HepG2 (cell line): ENCODE data around the gene WSB2. TPM values are rescaled to one million over a fixed set of nuclear protein-coding genes. Genes with fewer than 3 reads are reported as not detected.

ENCODE experiments used
- ASH2L ChIP-seq: fragments of 300-600, 200-600 bp; sonication (generic); IDR thresholded peaks from 2 replicates; pipeline ENCODE4 v1.7.0; 2017; ENCODE audit warnings: low read depth, mild to moderate bottlenecking, moderate library complexity, mixed read lengths, low read length; ENCODE audit not compliant: insufficient read length
- DPF2 ChIP-seq: sonication (generic); formaldehyde crosslinking; IDR thresholded peaks from 2 replicates; pipeline ENCODE4 v1.4.0; 2020; ENCODE audit warnings: mild to moderate bottlenecking, low read depth, missing genetic modification reagents, borderline replicate concordance
- EP300 ChIP-seq, 3 experiments: sonication (generic) in 1 of 3; formaldehyde crosslinking in 1 of 3; IDR thresholded peaks; 2 replicates each; pipeline versions ENCODE4 v1.5.1 to v1.6.1; 2011 to 2020; ENCODE audit warnings: low read depth in 2 of 3, low read length in 2 of 3, borderline replicate concordance in 1 of 3, improper control_type of control experiment in 1 of 3, mild to moderate bottlenecking in 1 of 3, missing genetic modification reagents in 1 of 3, moderate library complexity in 1 of 3
- ETV5 ChIP-seq: IDR thresholded peaks from 2 replicates; pipeline ENCODE4 v1.6.1; 2018; ENCODE audit warnings: missing biosample characterization, missing genetic modification reagents, inconsistent platforms, borderline replicate concordance
- FOXA3 ChIP-seq: IDR thresholded peaks from 2 replicates; pipeline ENCODE4 v1.6.1; 2016; ENCODE audit warnings: missing genetic modification reagents, missing compliant biosample characterization
- GTF2F1 ChIP-seq: fragments of 150-350 bp; IDR thresholded peaks from 2 replicates; pipeline ENCODE4 v1.6.1; 2014; ENCODE audit warnings: low read length
- IRF1 ChIP-seq: sonication (generic); formaldehyde crosslinking; IDR thresholded peaks from 2 replicates; pipeline ENCODE4 v1.4.0; 2020; ENCODE audit warnings: low read depth, mild to moderate bottlenecking, missing genetic modification reagents
- MBNL3 ChIP-seq: fragments of 250-450 bp; sonication (Bioruptor Pico); conservative IDR thresholded peaks from 2 replicates; pipeline ENCODE4 v1.8.0; 2022; ENCODE audit warnings: mild to moderate bottlenecking, inconsistent platforms
- MIXL1 ChIP-seq: IDR thresholded peaks from 2 replicates; pipeline ENCODE4 v1.6.1; 2016
- NONO ChIP-seq, 2 experiments: fragments of 450-650 bp in 1 of 2; sonication (generic) in 1 of 2; formaldehyde crosslinking in 1 of 2; IDR thresholded peaks in 1 of 2; conservative IDR thresholded peaks in 1 of 2; 2 replicates each; pipeline versions ENCODE4 v1.6.1 to v1.8.0; 2017 to 2022; ENCODE audit warnings: mild to moderate bottlenecking in 1 of 2, missing genetic modification reagents in 1 of 2, moderate library complexity in 1 of 2
- SALL1 ChIP-seq: sonication (generic); formaldehyde crosslinking; IDR thresholded peaks from 2 replicates; pipeline ENCODE4 v1.8.0; 2022; ENCODE audit warnings: mild to moderate bottlenecking, missing genetic modification reagents
- SOX5 ChIP-seq: IDR thresholded peaks from 2 replicates; pipeline ENCODE4 v1.6.1; 2016; ENCODE audit warnings: borderline replicate concordance
- THRA ChIP-seq: sonication (generic); formaldehyde crosslinking; IDR thresholded peaks from 2 replicates; pipeline ENCODE4 v1.4.0; 2020; ENCODE audit warnings: missing genetic modification reagents, borderline replicate concordance
- ZBTB44 ChIP-seq: sonication (generic); formaldehyde crosslinking; IDR thresholded peaks from 2 replicates; pipeline ENCODE4 v1.4.0; 2020; ENCODE audit warnings: missing genetic modification reagents
- ZNF350 ChIP-seq: sonication (generic); formaldehyde crosslinking; IDR thresholded peaks from 2 replicates; pipeline ENCODE4 v1.4.0; 2020; ENCODE audit warnings: mild to moderate bottlenecking, low read depth, missing genetic modification reagents, borderline replicate concordance
- polyA plus RNA-seq, 8 experiments: library from polyadenylated mRNA; depleted of rRNA in 3 of 8; stranded (reverse) in 7 of 8; unstranded in 1 of 8; fragments of >200 nt; fragmentation: Illumina TruSeq in 4 of 8; extraction: Trizol in 4 of 8; gene quantifications; 2 replicates each; pipeline versions ENCODE4 v1.2.1 to v1.2.3, GENCODE V29; 2011 to 2016; ENCODE audit warnings: low read depth in 4 of 8, missing spikeins in 1 of 8, mixed read lengths in 1 of 8; ENCODE audit not compliant: insufficient read depth in 1 of 8
- total RNA-seq, 5 experiments: library from RNA; depleted of rRNA; stranded (reverse); fragments of >200 nt; fragmentation: Illumina TruSeq; extraction: Trizol; gene quantifications; 2 replicates each; pipeline ENCODE4 v1.2.3, GENCODE V29; 2016; ENCODE audit warnings: low read depth in 1 of 5
- TF ChIP-seq, protein P1 (sequence below): IDR thresholded peaks from 2 replicates; pipeline ENCODE4 v1.6.1; 2018; ENCODE audit warnings: missing genetic modification reagents, mild to moderate bottlenecking, missing compliant biosample characterization
- TF ChIP-seq, protein P2 (sequence below): sonication (generic); formaldehyde crosslinking; IDR thresholded peaks from 2 replicates; pipeline ENCODE4 v1.4.0; 2020; ENCODE audit warnings: missing genetic modification reagents

Gene WSB2
- total and polyA plus RNA-seq, 2 of the 13 experiments (the other 11 are each of a cell fraction or from before 2014, with no cell fraction given), result 31.0 to 82.8 TPM

DNA sequence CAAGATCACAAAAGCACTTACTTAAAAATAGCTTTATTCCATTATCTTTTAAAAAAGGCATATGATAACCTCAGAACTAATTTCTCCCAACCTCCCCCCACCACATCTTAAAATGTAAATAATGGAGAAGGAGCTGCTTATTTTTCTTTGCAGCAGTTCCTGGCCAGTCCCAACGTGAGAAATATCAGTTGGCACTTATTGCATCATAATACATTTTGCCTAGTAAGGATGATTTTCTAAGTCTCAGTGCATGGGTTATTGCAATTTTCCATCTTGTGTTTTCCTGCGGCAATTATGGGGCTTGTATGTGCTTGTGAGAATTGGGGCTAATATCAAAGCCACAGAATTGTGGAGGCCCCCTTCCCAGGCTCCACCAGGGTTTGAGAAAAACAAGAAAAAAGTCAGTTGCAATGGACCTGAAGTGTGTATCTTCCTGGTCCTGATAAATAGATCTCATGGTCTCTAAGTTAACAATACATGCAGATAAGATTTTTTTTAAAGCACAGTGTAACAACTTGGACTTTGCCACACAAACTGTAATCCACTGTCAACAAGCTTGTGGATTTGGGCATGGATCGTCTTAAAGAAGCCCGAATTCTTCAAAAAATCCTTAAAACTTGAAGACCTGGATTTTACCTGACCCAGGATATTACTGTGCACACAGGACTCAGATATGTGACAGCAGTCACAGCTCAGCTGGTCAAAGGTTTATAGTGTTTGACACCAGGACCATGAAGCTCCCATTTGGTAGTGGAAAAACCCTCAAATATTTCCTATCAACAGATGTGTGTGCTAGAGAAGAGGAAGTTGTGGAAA lies 2.8 kb upstream of the WSB2 start (continued):
- TF ChIP-seq ASH2L (peak; percentile 58), MIXL1 (CRISPR knock-in tag) (0 out of 2 replicates have a peak, but pooled peaks have one; percentile 26), IRF1 (no peak), ZNF350 (CRISPR knock-in tag) (no peak), ZBTB44 (no peak), SALL1 (CRISPR knock-in tag) (no peak), FOXA3 (CRISPR knock-in tag) (peak; percentile 72; the same call in 1 of the 2 replicates), GTF2F1 (no peak), ETV5 (no peak; the same call in 1 of the 2 replicates), SOX5 (CRISPR knock-in tag) (peak; percentile 69; the same call in 1 of the 2 replicates), DPF2 (CRISPR knock-in tag) (peak; percentile 34; the same call in 1 of the 2 replicates), EP300 (IDR thresholded peaks at IDR 0.05; ENCODE audit: low read depth in 2 of 2, low read length in 2 of 2) (peak in 1 of 2 experiments; percentile 7; a peak in 1 of 4 replicates), EP300 (CRISPR knock-in tag; IDR thresholded peaks at IDR 0.05; ENCODE audit: borderline replicate concordance) (no peak), MBNL3 (no peak), THRA (CRISPR knock-in tag) (no peak), NONO (IDR thresholded peaks at IDR 0.05) (no peak), NONO (CRISPR knock-in tag; conservative IDR thresholded peaks at IDR 0.05) (no peak)
- TF ChIP-seq, protein P1, sequence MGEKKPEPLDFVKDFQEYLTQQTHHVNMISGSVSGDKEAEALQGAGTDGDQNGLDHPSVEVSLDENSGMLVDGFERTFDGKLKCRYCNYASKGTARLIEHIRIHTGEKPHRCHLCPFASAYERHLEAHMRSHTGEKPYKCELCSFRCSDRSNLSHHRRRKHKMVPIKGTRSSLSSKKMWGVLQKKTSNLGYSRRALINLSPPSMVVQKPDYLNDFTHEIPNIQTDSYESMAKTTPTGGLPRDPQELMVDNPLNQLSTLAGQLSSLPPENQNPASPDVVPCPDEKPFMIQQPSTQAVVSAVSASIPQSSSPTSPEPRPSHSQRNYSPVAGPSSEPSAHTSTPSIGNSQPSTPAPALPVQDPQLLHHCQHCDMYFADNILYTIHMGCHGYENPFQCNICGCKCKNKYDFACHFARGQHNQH, result no peak
- TF ChIP-seq, protein P2, sequence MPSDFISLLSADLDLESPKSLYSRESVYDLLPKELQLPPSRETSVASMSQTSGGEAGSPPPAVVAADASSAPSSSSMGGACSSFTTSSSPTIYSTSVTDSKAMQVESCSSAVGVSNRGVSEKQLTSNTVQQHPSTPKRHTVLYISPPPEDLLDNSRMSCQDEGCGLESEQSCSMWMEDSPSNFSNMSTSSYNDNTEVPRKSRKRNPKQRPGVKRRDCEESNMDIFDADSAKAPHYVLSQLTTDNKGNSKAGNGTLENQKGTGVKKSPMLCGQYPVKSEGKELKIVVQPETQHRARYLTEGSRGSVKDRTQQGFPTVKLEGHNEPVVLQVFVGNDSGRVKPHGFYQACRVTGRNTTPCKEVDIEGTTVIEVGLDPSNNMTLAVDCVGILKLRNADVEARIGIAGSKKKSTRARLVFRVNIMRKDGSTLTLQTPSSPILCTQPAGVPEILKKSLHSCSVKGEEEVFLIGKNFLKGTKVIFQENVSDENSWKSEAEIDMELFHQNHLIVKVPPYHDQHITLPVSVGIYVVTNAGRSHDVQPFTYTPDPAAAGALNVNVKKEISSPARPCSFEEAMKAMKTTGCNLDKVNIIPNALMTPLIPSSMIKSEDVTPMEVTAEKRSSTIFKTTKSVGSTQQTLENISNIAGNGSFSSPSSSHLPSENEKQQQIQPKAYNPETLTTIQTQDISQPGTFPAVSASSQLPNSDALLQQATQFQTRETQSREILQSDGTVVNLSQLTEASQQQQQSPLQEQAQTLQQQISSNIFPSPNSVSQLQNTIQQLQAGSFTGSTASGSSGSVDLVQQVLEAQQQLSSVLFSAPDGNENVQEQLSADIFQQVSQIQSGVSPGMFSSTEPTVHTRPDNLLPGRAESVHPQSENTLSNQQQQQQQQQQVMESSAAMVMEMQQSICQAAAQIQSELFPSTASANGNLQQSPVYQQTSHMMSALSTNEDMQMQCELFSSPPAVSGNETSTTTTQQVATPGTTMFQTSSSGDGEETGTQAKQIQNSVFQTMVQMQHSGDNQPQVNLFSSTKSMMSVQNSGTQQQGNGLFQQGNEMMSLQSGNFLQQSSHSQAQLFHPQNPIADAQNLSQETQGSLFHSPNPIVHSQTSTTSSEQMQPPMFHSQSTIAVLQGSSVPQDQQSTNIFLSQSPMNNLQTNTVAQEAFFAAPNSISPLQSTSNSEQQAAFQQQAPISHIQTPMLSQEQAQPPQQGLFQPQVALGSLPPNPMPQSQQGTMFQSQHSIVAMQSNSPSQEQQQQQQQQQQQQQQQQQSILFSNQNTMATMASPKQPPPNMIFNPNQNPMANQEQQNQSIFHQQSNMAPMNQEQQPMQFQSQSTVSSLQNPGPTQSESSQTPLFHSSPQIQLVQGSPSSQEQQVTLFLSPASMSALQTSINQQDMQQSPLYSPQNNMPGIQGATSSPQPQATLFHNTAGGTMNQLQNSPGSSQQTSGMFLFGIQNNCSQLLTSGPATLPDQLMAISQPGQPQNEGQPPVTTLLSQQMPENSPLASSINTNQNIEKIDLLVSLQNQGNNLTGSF (CRISPR knock-in tag), result no peak
